ENCODE measurements around the gene SPINT4.

Gene SPINT4

GRCh38 chr20:45765307-45765875, 43.2 kb downstream of the SPINT4 start:
- DNase-seq (ENCODE audit: low spot score): no peak

- no peak for DNase-seq (ENCODE audit: low spot score)
These were observed 43.8 kb downstream of the SPINT4 start for GRCh38 chr20:45765980-45766379.

DNA sequence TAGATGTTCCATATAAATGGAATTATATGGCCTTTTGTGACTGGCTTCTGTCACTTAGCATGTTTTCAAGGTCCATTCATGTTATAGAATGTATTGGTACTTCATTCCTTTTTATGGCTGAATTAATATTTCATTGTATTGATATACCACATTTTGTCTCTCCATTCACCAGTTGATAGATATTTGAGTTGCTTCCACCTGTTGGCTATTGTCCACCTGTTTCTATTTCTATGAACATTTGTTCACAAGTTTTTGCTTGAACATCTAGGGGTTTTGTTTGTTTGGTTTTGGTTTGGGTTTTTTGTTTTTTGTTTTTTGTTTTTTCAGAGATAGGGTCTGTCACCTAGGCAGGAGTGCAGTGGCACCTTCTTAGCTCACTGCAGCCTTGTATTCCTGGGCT, 46.3 kb downstream of the SPINT4 start:
- DNase-seq (ENCODE audit: low spot score): no peak

- DNase-seq (ENCODE audit: low spot score): peak; percentile 80
These were observed 49.1 kb downstream of the SPINT4 start for GRCh38 chr20:45771182-45771759.

- DNase-seq (ENCODE audit: low spot score): no peak
These were observed 50.5 kb downstream of the SPINT4 start for GRCh38 chr20:45772693-45773092.

GRCh38 chr20:45774945-45775344, 52.8 kb downstream of the SPINT4 start:
- no peak for DNase-seq (ENCODE audit: low spot score)

- no peak for DNase-seq (ENCODE audit: low spot score)
These were observed 53.3 kb downstream of the SPINT4 start for GRCh38 chr20:45775411-45775810.

Measured in D341Med (cell line).